TTC549 (cell line): ENCODE data around the gene KAZALD1.
A peak's percentile ranks its signal among the peaks of the same experiment; 100 is the strongest.

Experiments
- FAIRE-seq: peaks from 2 replicates; lab custom pipeline; 2012; peaks lifted over from hg19 to GRCh38; lab: Jason Lieb, UNC

The KAZALD1 gene, protein sequence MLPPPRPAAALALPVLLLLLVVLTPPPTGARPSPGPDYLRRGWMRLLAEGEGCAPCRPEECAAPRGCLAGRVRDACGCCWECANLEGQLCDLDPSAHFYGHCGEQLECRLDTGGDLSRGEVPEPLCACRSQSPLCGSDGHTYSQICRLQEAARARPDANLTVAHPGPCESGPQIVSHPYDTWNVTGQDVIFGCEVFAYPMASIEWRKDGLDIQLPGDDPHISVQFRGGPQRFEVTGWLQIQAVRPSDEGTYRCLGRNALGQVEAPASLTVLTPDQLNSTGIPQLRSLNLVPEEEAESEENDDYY

DNA sequence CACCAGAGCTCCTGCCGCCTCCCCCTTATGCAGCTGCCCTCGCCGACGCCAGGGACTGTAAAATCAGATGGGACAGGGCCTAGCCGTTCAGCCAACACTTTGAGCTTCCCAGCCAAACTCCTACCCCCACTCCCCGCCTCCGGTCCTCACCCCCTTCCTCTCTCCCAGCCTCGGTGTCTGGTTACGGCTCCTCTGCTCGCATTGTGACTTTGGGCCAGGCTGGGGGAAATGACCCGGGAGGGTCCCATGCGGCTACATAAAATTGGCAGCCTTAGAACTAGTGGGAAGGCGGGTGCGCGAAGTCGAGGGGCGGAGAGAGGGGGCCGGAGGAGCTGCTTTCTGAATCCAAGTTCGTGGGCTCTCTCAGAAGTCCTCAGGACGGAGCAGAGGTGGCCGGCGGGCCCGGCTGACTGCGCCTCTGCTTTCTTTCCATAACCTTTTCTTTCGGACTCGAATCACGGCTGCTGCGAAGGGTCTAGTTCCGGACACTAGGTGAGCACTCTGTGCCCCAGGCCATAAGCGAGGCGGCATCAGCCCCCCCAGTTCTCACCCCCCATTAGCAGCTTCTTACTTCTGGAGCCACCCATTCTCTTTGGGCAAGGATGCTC, at the start of gene KAZALD1:
Gene KAZALD1, plus strand, starts transcription at position 366 of the 608 bp plus-strand sequence. CDS start 604 bp downstream, outside the sequence.
- no peak for FAIRE-seq

DNA sequence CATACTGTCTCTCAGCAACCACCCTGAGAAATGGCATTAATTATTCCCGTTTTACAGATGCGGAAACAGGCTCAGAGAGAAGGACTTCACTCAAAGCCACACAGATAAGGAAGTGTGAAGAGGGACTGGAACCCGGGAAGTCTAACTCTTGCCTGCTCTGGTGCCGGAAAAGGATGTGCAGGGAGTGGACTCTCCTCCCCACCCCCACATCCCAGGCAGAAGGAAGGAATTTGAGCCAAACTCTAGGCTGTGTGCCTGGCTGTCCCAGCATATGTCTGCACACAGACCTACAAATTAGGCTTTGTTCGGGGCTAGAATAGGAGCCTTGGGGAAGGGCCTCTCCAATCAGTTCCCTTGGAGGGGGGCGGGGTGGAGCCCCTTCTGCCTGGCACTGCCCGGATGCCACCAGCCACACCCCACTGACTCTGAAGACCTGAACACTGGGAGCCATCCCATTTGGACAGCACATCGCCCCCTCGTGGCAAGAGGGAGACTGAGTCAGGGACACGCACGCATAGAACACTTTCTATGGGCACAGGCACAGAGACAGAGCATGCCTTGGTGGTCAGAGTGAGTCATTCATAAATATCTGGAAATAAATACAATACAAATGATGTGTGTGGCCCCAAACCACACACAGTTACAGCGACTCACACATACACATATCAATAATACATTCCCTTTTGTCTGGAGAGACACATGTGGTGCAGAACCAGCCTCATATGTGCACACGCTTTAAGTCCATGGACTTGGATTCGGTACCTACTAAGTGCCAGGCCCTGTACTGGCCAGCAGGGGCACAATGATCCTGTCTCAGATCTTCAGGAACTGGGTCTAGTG, 49.0 kb upstream of the KAZALD1 start:
- peak; percentile 75 for FAIRE-seq

DNA sequence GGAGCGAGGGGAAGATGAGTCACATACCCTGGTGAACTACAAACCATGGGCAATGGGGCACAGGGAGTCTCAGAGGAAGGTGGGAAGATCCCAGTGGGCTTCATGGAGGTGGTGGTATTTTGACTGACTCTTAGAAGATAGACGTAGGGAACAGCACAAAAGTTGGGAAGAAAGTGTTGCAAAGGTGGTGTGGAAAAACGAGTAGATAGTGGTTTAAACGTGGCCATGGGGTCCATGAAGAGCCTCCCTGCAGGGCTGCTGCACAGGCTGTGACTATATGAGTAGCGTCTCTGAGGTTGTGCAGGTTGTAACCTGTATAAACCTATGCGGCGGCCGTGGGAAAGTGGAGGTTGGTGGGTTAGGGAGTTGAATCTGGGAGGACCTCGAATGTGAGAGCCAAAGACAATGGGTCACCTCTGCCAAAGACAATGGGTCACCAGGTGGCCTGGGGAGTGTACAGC, 48.4 kb upstream of the KAZALD1 start:
- FAIRE-seq, result no peak

DNA sequence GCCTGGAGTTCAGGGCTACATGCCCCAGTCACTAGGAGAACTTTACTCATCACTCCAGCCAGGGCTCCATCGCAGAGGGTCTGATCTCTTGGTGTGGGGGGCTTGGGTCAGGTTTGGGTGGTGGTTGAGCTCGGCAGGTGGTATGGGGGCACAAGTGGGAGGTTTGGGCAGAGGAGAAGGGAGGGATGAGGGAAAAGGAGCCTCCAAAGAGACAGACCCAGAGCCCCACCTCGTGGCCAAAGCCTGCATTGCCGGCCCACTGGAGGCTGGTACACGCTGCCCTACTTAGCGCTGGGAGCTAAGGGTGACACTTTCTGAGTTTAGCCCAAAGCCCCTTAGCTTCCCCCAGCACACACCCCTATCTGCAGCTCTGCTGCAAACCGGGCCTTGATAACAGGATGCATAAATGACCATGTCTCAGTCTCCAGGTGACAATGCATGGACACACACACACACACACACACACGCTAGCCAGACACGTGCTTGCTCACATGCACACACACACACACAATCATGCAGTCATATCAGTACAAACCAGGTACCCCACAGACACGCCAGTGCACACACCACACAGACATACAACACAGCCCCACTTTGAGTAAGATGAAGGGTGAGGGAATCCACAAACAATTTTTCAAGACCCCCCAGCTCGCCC, 47.4 kb upstream of the KAZALD1 start:
- no peak for FAIRE-seq

DNA sequence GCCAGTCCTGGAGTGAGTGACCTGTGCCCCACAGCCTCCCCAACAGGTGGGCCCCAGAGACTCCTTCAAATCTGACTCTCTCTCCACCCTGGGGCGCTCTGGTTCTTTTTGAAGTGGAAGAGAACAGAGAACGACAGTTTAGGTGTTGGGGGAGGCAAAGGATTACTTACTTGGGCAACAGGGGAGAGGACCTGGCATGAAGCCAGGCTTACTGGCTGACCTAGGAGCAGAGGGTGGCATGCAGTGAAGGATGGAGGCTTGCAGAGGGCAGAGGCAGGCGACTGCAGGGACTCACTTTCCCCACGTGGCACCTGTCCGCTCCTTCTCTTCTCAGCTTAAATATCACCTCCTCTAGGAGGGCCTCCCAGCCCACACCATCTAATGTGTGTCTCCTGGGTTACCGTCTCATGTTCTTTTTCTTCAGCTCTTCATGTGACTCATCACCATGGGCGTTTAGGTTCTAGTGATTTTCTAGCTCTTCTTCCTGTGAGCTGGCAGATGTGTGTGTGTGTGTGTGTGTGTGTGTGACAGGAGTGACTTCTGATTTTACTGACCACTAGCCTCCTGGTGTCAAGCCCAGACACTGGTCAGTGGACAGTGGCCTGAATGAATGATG, 46.7 kb upstream of the KAZALD1 start:
- FAIRE-seq, result no peak

DNA sequence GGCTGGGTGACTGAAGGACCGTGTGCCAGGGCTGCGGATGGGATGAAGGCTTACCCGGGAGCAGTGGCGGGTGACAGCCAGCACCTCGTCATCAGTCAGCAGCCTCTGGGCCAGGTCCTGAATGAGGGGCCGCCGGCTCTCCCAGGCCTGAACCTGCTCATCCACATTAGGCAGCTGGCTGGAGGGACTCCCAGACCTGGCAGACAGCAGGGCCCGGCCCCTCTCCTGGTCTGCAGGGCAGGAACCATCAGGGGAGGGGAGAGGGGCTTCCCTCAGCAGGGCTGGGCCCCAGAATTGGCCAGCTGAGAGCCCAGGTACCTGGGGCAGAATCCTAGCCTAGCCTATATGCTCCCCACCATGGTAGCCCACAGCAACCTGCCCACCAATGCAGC, 46.2 kb upstream of the KAZALD1 start:
- FAIRE-seq, result no peak

DNA sequence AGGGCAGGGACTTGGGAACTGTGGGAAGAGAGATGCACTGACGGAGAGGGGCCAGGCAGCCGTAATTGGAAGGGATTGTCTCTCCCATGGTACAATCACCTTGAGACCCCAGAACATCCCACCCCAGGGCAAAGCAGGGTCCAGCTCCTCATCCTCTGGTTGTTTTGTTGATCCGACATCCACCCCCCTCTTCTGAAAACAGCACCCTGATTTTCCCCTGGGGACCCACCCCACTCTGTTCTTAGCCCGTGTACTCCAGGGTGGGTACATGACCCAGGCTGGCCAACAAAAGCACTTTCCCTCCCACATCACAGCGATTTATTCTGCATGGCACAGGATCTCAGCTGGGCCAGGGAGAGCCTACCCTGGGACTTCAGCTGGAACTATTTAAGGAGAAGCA, 45.0 kb upstream of the KAZALD1 start:
- no peak for FAIRE-seq

DNA sequence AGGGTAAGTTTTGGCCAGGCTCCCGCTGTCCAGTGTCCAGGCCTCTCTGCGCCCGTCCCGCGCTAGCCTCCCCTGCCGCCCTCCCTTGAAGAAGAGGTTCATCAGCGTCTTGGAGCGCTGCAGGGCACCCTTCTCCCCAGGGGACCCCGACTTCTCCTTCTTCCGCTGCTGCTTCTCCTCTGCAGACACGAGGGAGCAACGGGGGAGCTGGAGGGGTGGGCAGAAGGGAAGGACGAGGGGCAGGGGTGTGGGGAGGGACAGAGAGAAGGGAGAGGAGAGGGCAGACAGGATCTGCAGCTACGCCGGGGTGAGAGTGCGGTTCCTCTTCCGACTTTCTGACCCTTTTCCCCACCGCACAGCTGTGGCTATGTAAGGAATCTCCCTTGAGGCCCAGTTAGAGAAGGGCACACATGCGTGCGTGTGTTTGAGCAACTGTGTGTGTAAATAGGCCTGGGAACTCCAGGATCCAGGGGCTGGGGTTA, 43.6 kb upstream of the KAZALD1 start:
- FAIRE-seq, result no peak

DNA sequence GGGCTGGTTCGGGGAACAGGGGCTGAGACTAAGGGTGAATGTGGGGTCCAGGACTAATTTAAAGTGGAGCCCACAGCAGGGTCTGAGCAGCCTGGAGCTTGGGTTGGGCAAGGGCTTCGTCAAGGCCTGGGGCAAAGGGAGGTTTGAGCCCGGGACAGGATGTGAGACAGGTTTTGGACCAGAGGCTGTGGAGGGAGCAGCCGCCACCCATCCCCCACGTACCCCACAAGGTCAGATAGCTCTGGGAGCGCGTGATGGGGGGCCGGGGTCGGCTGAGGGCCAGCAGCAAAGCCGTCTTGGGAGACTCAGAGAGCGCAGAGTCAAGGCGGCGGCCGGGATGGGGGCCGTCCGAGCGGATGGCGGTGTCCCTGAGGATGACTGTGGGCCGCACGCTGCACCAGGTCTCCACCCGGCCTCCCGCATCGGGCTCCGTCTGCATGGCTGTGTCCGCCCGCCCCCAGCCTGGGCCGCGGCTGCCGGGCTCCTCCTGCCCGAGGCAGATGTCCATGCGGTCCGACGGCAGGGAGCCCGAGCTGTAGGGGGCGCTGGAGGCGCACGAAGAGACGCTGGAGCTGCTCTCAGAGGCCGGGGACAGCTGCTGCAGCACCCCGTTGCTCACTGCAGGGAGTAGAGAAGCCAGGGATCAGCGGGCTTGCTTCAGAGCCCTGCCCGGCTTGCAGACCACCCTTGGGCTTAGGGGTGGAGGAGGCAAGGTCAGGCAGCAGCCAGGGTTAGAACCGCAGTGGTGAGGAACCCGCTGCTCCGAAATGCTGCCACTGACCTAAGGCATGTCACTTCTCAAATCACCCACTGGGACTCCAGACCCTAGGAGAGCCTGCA, 43.0 kb upstream of the KAZALD1 start:
- no peak for FAIRE-seq

DNA sequence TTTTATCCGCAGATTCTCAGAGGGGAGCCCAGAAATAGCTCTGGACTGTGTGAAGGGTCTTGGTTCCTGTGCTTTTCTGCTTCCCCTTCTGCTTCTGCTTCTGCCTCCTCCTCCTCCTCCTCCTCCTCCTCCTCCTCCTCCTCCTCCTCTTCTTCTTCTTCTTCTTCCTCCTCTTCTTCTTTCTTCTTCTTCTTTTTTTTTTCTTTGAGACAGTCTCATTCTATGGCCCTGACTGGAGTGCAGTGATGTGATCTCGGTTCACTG, 42.4 kb upstream of the KAZALD1 start:
- no peak for FAIRE-seq

DNA sequence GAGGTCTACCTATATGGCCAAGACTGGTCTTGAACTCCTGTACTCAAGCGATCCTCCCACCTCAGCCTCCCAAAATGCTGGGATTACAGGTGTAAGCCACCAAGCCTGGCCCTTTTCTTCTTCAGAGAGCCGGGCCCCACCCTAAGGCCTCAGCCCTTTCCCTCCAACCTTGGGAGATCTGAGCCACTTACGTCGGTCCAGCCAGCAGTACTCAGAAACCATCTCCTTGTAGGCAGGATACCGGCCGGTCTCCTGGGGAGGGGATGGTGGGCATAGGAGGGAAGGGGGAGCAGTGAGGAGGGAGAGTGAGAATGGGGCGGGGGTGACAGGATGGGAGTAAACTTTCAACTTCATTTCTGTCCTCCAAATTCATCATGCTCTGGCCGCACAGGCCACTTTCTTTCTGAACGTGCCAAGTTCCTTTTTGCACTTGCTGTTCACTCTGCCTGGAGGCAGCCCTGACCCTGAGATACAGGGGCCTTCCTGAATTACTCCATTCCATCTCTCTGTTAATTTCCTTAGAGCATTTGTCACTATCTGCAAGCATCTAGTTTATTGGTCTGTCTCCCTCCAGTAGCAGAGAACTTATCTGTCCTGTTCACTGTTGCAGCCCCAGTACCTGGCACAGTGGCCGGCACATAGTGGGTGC, 41.2 kb upstream of the KAZALD1 start:
- no peak for FAIRE-seq

DNA sequence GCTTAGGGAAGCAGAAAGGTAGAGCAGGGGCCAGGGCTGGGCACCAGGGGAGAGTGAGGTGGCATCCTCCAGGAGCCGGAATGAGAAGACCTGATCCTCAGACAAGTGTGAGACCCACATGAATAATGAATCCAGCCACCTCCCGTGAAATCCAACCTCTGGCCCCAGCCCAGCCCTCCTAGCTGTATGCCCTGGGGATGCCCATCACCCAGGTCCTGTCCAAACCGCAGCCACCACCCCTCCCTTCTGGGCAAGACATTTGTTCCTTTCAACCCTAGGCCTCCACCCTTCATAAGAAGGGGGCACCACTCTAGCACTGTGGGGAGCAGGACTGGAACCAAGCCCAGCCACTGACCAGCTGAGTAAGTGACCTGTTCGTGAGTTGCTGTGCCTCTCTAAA, 40.5 kb upstream of the KAZALD1 start:
- no peak for FAIRE-seq

DNA sequence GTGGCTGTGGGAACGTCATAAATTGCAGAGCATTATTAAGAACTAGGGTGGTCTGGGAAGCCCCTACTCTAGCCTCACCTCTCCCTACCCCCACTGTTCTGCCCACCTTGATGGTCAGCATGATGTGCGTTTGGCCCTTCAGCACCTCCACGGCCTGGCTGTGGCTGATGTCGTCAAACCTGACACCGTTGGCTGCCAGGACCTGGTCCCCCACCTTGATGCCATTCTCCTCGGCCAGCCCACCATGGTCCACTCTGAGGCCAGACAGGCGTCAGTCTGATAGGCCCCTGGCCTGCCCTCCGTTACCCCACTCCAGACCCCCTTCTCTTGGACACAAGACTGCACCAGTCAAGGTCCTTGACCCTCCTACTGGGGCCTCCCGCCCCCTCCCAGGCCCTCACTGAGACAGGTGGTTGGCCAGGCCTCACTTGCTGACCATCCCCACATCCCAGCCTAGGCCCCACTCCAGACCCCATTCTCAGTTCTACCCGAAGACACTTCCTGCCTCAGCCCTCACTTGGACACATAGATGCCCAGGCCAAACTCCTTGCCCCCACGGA, 40.0 kb upstream of the KAZALD1 start:
- FAIRE-seq, result no peak

DNA sequence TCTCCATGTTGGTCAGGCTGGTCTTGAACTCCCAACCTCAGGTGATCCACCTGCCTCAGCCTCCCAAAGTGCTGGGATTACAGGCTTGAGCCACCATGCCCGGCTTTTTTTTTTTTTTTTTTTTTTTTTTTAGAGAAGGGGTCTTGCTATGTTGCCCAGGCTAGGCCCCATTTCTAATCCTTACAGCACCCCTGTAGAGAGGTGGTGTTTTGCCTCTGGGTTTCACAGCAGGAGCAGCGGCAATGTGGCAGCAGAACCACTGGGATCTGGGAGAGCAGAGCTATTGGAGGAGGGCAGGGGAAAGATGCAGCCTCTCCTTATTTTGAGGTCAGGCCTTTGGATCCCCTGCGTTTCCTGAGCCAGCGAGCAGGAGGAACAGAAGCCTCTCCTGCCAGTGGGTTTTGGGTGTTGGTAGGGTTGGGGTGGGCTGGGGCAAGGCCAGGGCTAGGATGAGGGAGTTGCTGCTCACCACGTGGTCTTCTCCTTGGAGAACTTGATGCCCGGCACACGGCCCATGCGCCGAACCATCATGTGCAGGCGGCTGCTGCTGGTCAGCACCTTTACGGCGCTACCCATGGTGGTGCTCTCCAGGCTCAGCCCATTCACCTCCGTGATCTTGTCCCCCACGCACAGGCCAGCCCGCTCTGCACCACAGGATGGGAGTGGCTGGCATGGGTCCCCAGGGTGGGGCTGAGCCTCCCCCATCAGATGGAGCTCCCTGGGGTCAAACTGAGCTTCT, 38.7 kb upstream of the KAZALD1 start:
- no peak for FAIRE-seq

DNA sequence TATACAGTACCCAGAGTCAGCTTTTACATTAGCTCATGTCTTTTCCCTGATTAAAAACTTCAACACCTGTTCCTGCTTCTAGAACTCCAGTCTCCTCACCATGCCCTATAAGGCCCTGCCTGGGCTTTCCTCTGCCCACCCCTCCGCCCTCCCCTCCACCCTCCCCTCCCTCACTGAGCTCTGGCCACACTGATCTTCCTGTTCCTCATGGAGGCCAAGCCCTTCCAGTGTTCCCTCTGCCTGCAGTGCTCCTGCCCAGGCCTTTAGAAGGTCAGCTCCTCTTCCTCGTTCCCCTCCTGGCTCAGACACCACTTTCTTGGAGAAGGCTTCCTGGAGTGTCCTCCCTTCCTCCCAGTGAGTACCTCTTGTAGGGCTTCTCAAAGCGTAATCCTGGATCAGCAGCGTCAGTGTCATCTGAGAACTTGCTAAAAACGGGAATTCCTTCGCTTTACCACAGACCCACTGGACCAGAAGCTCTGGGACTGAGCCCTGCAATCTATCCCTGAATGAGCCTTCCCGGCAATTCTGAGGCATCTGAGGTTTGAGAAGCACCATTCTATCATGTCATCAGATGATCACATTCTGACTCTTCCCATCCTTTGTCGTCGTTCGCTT, 34.6 kb upstream of the KAZALD1 start:
- FAIRE-seq, result no peak

DNA sequence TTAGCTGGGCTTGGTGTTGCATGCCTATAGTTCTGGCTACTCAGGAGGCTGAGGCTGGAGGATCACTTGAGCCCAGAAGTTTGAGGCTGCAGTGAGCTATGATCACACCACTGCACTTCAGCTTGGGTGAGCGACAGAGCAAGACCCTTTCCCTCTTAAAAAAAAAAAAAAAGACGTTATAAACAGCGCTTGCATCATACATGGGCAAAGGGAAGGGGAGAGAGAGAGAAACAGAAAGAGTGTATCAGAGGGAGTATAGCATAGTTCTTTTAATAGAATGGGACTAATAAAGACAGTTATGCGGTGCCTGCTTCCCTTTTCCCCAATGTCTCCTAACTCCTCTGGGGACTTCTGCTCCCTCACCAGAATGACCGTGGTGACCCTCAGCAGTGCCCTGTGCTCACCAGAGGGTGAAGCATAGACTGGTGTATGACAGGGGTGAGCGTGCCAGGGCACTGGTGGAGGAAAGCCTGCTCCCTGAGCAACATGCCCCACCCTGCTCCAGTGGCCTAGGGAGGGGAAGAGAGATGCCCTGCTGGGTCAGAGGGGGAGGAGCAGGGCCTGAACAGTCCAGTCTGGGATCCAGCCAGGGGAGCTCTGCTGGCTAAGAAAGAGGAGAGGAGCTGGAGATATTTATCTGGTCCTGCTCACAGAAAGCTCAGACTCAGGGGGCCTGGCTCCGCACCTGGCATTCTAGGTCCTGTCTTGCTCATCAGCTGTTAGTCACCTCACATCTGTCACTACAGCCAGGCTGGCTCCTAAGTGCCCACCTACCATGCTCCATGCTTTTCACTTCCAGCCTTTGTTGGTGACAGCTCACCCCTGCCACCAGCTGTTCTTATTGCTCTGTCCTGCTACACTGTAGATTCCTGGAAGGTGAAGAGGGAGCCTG, 33.1 kb upstream of the KAZALD1 start:
- FAIRE-seq, result no peak

DNA sequence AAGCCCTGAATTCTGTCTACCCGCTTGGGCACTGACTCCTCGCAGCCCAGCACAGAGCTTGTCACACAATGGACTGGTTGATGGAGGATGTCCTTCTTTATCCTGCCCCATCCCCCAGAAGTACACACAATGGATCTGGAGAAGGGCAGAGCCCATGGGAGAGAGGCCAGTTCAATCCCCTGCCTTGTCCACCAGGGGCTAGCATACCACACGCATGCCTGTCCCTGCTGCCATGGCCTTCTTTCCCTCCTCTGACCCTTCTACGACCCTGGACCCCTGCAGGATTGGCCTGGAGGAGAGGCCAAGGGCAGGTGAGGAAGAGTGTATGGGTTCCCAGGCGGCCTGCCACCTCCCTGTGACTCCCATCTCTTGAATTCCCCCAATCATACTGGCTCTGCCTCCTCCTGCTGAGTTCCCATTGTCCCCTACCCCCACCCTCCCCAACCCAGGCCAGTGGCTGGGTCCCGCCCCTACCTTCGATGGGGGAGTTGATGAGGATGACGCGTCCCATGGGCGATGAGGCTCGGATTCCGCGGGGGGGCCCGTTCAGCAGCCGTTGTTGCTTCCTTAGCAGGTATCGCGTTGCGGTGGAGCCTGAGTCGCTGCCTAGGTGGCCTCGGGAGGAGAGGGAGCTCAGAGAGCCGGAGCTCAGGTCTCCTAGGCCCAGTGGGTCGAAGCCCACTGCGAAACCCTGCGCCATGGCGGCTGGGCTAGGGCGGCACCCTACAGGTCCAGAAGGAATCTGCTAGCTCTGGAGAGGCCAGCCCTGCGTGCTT, 32.1 kb upstream of the KAZALD1 start:
- no peak for FAIRE-seq
